Body of pancreas (tissue), 4 donors: ENCODE data around the gene SOAT2. TPM values are rescaled to one million over a fixed set of nuclear protein-coding genes. Genes with fewer than 3 reads are reported as not detected.

ENCODE experiments used
- ATAC-seq: fragments of 150-250 bp; one replicate; pipeline ENCODE4 v1.9.1; 2016
- DNase-seq, 4 donors: peaks; one replicate each; pipeline ENCODE4 v3.0.0-alpha.2; 2019
- H3K27ac ChIP-seq, 4 donors: fragments of 200-600 bp; sonication (generic); 1 replicate in 3 of 4; 2 replicates in 1 of 4; pipeline versions ENCODE4 v1.5.1 to v1.6.1; 2016 to 2019; ENCODE audit warnings: mild to moderate bottlenecking in 1 of 4, mixed read lengths in 1 of 4, moderate library complexity in 1 of 4
- H3K27me3 ChIP-seq, 2 donors: fragments of 200-600 bp; sonication (generic); one replicate each; pipeline ENCODE4 v1.6.0; 2016; ENCODE audit warnings: mild to moderate bottlenecking in 1 of 2
- H3K36me3 ChIP-seq, 2 donors: fragments of 200-600 bp; sonication (generic); replicated peaks in 1 of 2; 2 replicates each; pipeline ENCODE4 v1.5.1; 2016; ENCODE audit warnings: low read depth in 2 of 2; ENCODE audit not compliant: insufficient read depth in 1 of 2
- H3K4me1 ChIP-seq: fragments of 200-600 bp; sonication (generic); one replicate; pipeline ENCODE4 v1.6.0; 2016
- H3K4me3 ChIP-seq, 2 donors: fragments of 200-600 bp; sonication (generic); 1 replicate in 1 of 2; 2 replicates in 1 of 2; pipeline ENCODE4 v1.5.1; 2016 to 2019
- H3K9me3 ChIP-seq, 3 donors: fragments of 200-600 bp; sonication (generic); 1 replicate in 2 of 3; 2 replicates in 1 of 3; pipeline ENCODE4 v1.5.1; 2016
- CTCF ChIP-seq, 7 experiments: fragments of 450-650 bp in 4 of 7; fragments of 200-600 bp in 3 of 7; sonication (generic) in 3 of 7; IDR thresholded peaks; one replicate each; pipeline ENCODE4 v1.5.1; 2016 to 2019; ENCODE audit warnings: antibody characterized with exemption in 7 of 7
- POLR2A ChIP-seq, 3 donors: fragments of 450-650 bp; IDR thresholded peaks; one replicate each; pipeline ENCODE4 v1.6.1; 2016; ENCODE audit warnings: antibody characterized with exemption in 3 of 3, mild to moderate bottlenecking in 2 of 3
- WGBS, 2 donors: methylation state at CpG; one replicate each; pipeline ENCODE4 v1.1.5; 2017; 5-methylcytosine and 5-hydroxymethylcytosine counted together
- intact Hi-C: fragments of 100-400 bp; cut with DNase I; formaldehyde crosslinking; loops from one replicate; pipeline ENCODE4 v1.15.1; 2023
- total RNA-seq, 2 donors: library from RNA; depleted of rRNA; stranded (reverse); fragments of >200 nt; gene quantifications; one replicate each; pipeline ENCODE4 v1.1.0, GENCODE V29; 2016

The SOAT2 gene
- total RNA-seq, 2 donors from 2014 or later, result not detected

- Histone ChIP-seq H3K27ac (peak overlapping the region; percentile 21 to 66 (median 46)), H3K4me1 (peaks cover 33% of the 10 kb centered on the region), H3K27me3 (no peaks in the 10 kb centered on the region), H3K9me3 (no peaks in the 10 kb centered on the region), H3K4me3 (no peak overlapping the region), H3K36me3 (peaks cover 0 to 11% of the 10 kb centered on the region in 2 donors)
- 59% methylated on average over 16 to 20 of the region's 20 CpGs for WGBS, 2 donors
- TF ChIP-seq CTCF (IDR thresholded peaks at IDR 0.05) (no peak), POLR2A (IDR thresholded peaks at IDR 0.05) (no peak)
- ATAC-seq (no peak), DNase-seq (peak in 2 of 4 donors; percentile 2 to 13)
- intact Hi-C loops, result loop anchor here (10.0 kb wide), 1 partner anchor 133 kb away; no protein-coding TSS in a partner anchor
Observed at GRCh38 chr12:53062011-53062961, 41.0 kb upstream of the SOAT2 start.

GRCh38 chr12:53062977-53063707 lies 40.1 kb upstream of the SOAT2 start:
- ATAC-seq (no peak), DNase-seq (peak in 2 of 4 donors; percentile 5 to 15)
- Histone ChIP-seq H3K9me3 (no peaks in the 10 kb centered on the region), H3K36me3 (peaks cover 0 to 13% of the 10 kb centered on the region in 2 donors), H3K27me3 (no peaks in the 10 kb centered on the region), H3K27ac (peak overlapping the region in 2 of 4 donors; percentile 4 to 66), H3K4me1 (peaks cover 33% of the 10 kb centered on the region), H3K4me3 (no peak overlapping the region)
- intact Hi-C loops, result loop anchor here (10.0 kb wide), 1 partner anchor 132 kb away; no protein-coding TSS in a partner anchor
- TF ChIP-seq CTCF (IDR thresholded peaks at IDR 0.05) (no peak), POLR2A (IDR thresholded peaks at IDR 0.05) (peak in 1 of 3 donors; percentile 3)
- 89% methylated on average over 14 of the region's 14 CpGs for WGBS, 2 donors

GRCh38 chr12:53063708-53064612 lies 39.3 kb upstream of the SOAT2 start:
- peaks cover 0 to 13% of the 10 kb centered on the region in 2 donors for H3K36me3 ChIP-seq
- WGBS, 2 donors, result 63 to 73% methylated on average over 13 of the region's 13 CpGs
- intact Hi-C loops, result loop anchor here (10.0 kb wide), 1 partner anchor 131 kb away; no protein-coding TSS in a partner anchor
- peaks cover 33% of the 10 kb centered on the region for H3K4me1 ChIP-seq
- TF ChIP-seq POLR2A (IDR thresholded peaks at IDR 0.05) (no peak), CTCF (IDR thresholded peaks at IDR 0.05) (no peak)
- DNase-seq (peak in 2 of 4 donors; percentile 22 to 56), ATAC-seq (no peak)
- peak overlapping the region in 2 of 4 donors; percentile 10 to 27 for H3K27ac ChIP-seq
- no peak overlapping the region for H3K4me3 ChIP-seq
- H3K9me3 ChIP-seq, result no peaks in the 10 kb centered on the region
- H3K27me3 ChIP-seq, result no peaks in the 10 kb centered on the region
